H1 (cell line): ENCODE results near the gene CLP1. TPM values are rescaled to one million over a fixed set of nuclear protein-coding genes. Genes with fewer than 3 reads are reported as not detected.

Experiments
- CHD7 ChIP-seq: fragments of 300-600 bp; sonication (generic); IDR thresholded peaks from 2 replicates; pipeline ENCODE4 v1.7.1; 2012; ENCODE audit warnings: low read length, moderate library complexity, mild to moderate bottlenecking, inconsistent platforms; ENCODE audit not compliant: insufficient replicate concordance
- YY1 ChIP-seq: IDR thresholded peaks from 2 replicates; pipeline ENCODE4 v1.6.1; 2011; ENCODE audit warnings: low read depth, mild to moderate bottlenecking, low read length
- polyA plus RNA-seq, 7 experiments: library from polyadenylated mRNA; depleted of rRNA in 3 of 7; stranded (reverse) in 5 of 7; unstranded in 2 of 7; fragments of >200 nt in 5 of 7; fragments of 200-250 nt in 2 of 7; gene quantifications; 1 replicate in 5 of 7; 2 replicates in 1 of 7; 4 replicates in 1 of 7; pipeline versions ENCODE4 v1.2.1 to v1.2.3, GENCODE V29; 2011 to 2013; ENCODE audit warnings: missing spikeins in 2 of 7, mixed read lengths in 2 of 7
- total RNA-seq: library from RNA; stranded (reverse); fragmentation: NEBNext Ultra II Directional; extraction: Animal tissue kit (Norgen Biotek cat#: 25700); gene quantifications from 2 replicates; pipeline ENCODE4 v1.2.1, GENCODE V29; 2021

CLP1 gene
- total and polyA plus RNA-seq, 2 of the 8 experiments (the other 6 are each of a cell fraction or from before 2014, with no cell fraction given) = 29.4 to 29.9 TPM

- TF ChIP-seq CHD7 (no peak), YY1 (no peak)
Observed at GRCh38 chr11:57640068-57640800, 17.3 kb upstream of the CLP1 start (continued).
